GM15510 (cell line): ENCODE data around the gene INO80.

Experiments used
- POLR2A ChIP-seq: IDR thresholded peaks from 3 replicates; pipeline ENCODE4 v1.6.1; 2011; ENCODE audit warnings: borderline replicate concordance; ENCODE audit not compliant: insufficient read length; ENCODE audit errors: extremely low read depth

The INO80 gene

DNA sequence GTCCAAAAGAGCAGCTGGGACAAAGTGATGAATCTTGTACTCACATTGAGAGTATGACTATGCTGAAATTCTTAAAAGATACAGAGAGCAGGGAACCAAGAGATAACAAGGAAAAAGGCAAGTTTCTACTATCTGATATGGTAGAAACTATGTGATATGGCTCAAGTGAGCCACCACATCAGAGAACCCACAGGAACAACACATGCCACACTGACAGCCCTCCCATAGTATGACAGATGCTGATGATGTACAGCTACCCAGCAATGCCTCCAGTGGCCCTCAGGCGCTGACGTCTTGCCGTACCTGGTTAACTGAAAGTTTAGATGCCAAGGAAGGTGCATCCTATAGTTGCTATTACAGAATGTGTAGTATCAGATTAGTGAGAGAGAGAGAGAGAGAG, 120.4 kb downstream of the INO80 start:
- TF ChIP-seq POLR2A: no peak

GRCh38 chr15:40992825-40993224, 123.3 kb downstream of the INO80 start:
- no peak for TF ChIP-seq POLR2A

DNA sequence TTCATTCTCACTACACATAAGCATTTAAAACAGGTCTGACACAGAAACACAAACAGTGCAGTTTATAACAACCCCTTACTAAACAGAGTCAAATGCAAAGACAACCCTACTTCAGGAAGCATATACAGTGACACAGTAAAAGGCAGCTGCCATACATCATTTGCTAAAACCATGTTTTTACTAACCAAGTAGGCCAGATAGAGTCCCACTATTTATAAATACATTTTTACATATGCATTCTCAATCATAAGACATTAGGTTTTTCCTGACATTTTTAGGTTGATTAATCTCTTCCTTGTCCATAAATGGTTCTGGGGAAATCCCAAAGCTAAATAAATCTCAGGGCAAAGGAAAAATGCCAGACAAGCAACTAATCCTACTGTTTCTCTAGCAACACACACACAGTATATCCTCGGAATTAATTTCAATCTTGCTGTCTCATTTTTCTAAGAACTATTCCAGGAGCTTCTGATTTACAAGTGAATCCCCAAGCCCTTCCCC, 123.8 kb downstream of the INO80 start:
- no peak for TF ChIP-seq POLR2A

DNA sequence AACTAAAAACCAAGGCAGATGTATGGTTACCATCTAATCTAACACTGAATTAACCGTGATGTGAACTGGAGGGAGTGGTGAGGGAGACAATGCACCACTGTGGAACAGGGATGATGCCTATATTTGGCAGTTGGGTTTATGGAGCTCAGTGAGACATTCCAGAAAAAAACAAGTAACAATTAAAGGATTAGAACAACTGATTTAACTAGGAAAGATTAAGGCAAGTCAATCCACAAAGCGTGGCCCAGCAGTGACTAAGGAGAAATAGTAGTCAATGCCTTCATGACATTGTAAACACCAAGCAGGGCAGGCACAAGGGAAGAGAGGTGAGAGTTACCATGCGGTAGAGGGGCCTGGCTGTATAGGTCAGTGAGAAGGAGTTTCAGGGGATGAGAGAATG, 124.7 kb downstream of the INO80 start:
- no peak for TF ChIP-seq POLR2A

DNA sequence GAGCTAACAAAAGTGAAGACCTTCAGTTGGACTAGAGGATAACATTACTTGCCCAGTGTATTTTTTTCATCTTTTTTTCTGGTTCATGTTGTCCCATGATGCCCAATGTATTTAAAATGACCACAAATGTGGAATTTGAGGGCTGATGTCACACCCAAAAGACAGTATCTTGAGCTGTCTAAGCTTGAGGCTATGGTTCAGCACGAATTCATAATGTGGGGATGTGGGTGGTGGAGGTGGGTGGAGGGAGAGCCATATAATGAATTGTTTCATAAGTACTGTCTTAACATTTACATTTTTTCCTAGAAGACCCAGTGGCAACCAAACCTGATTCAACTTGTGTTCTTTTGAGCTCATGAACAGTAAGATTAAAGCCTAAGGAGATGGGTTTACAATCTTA, 125.3 kb downstream of the INO80 start:
- TF ChIP-seq POLR2A: no peak

DNA sequence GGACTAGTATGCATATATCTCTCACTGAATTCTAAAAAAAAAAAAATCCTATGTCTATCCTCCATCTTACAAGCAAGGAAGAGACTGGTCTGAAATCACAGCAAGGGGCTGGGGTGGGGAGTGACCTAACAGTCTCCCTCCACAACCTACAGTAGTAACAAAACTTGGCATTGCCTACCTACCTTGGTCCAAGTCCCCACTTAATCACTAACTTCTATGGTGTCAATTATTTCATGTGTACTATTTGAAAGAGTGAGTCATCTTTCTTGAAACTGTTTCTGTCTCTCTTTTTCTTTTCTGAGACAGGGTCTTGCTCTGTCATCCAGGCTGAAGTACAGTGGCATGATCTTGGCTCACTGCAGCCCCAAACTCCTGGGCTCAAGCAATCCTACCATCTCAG, 126.0 kb downstream of the INO80 start:
- TF ChIP-seq POLR2A: no peak

GRCh38 chr15:40988156-40988555, 127.9 kb downstream of the INO80 start:
- TF ChIP-seq POLR2A: no peak

GRCh38 chr15:40986820-40987219, 129.3 kb downstream of the INO80 start:
- TF ChIP-seq POLR2A: no peak

DNA sequence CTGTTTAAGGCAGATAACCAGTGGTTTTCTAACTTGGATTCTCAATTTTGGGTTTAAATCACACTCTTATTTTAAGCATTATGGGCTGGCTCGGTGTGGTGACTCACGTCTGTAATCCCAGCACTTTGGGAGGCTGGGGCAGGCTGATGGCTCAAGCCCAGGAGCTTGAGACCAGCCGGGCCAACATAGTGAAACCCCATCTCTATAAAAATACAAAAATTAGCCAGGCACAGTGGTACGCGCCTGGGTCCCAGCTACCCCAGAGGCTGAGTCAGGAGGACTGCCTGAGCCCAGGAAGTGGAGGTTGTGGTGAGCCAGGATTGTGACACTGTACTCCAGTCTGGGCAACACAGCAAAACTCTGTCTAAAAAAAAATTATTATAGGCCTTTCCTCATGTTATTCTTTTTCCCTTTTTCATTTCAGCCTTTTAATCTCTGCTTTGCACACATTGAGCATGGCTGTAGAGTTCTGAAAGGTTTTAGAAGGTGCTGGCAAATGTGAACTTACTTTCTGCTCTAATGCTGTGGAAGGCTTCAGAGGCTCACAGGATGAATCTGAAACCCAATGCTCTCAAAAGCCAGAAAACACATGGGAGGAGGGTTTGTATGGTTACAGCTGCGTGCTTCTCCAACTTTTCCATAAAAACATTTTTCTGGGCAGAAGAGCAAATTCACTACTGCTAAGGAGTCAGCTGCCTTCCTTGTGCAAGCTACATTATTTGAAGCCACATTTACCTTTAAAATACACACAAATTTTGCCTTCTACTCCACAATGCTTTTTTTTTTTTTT, 130.3 kb downstream of the INO80 start:
- no peak for TF ChIP-seq POLR2A

- TF ChIP-seq POLR2A: no peak
These were observed 131.1 kb downstream of the INO80 start for GRCh38 chr15:40984964-40985363.

DNA sequence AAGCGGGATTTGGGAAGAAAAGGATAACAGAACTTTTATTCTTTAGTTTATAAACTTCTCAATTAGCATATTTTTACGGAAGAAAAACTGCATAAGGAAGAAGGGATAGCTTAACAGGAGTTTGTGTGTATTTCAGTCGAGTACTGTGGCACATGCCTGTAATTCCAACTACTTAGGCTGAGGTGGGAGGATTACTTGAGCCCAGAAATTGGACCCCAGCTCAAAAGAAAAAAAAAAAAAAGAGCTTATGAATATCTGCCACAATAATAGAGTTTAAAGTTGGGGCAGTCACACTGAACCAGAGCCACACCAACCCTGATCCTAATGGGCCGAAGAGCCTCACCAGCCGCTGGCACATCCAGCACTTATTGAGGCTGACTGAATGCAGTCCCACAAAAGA, 131.7 kb downstream of the INO80 start:
- TF ChIP-seq POLR2A: no peak

GRCh38 chr15:40982855-40983254, 133.2 kb downstream of the INO80 start:
- no peak for TF ChIP-seq POLR2A

- TF ChIP-seq POLR2A: no peak
These were observed 134.9 kb downstream of the INO80 start for GRCh38 chr15:40981186-40981585.

GRCh38 chr15:40978562-40978961, 137.5 kb downstream of the INO80 start:
- TF ChIP-seq POLR2A: no peak

DNA sequence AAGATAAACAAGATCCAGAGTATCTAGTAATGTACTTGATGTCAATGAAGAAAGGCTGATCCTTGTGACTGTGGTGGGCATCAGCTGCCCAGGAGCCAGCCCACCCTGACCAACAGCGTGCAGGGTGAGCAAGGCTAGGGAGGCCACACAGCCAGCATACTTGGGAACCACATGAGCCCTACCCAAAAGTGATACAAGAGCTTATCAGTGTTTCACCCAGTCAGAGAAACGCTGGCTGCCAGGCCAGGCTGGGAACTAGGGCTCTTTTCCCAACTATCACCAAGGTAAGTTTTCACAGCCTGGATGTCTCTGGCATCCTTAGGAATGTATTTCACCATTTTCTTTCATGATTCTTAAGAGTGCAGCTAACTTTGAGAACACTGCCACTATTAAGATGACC, 137.9 kb downstream of the INO80 start:
- TF ChIP-seq POLR2A: no peak

DNA sequence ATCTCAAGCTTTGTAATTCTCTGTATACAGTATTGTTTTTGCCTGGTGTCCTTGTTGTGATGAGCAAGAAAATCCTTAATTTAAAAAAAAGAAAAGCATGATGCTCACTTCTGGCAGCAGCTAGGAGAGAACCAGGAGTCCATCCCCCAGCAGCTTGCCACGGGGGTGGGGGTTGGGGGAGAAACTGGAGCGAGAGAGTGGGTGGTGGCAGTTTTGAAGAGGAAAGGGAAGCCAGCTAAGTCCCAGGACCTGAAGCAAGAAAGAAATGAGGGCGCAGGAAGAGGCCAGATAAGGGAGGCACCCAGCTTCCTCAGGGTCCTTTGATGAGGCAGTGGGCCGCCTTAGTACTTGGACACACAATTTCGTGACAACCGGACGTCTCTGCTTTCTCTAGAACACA, 139.3 kb downstream of the INO80 start:
- no peak for TF ChIP-seq POLR2A

DNA sequence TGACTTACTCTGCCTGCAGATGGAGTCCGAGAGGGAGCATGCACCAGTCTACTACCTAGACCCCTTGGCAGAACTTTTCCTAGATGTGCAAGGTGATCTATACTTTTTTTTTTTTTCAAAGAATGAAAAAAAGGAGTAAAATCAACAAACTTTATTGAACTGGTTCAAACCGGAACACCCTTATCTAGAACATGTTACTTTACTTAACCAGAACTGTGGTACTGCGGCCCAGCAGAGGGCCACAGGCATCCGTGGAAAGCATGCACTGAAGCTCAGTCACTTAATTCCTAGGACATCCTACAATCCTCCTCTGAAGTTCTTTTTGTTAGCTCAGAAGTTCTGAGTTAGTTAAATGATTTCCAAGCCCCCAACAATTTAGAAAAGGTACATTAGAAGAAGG, 141.2 kb downstream of the INO80 start:
- TF ChIP-seq POLR2A: no peak

GRCh38 chr15:40969363-40969762, 146.7 kb downstream of the INO80 start:
- TF ChIP-seq POLR2A: no peak
